Measurements from ENCODE around the gene FLYWCH2.
"Not testable (repeated sequence)": the region's sequence is repeated elsewhere in the genome, so short reads cannot be mapped to it uniquely, and the experiment has no call there.

The FLYWCH2 gene

DNA sequence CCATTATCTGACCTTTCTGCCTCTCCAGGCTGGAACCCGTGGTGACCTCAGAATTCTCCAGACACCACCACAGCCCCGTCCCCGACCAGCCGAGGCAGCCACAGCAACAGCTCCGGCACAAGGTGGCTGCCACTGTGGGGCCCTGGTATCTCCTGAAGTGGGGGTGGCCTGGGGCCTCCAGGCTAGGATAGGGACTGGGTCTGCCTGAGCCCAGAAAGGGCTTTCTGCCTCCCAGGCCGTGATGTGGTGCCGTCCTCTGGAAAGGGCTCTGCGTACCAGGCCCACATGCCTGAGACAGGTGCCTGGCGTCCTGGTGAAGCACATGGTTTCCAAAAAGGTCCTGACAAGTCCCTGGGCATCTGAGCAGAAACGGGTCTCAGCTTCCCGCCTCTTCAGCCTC, 45.8 kb downstream of the FLYWCH2 start:
- TF ChIP-seq, protein P1, sequence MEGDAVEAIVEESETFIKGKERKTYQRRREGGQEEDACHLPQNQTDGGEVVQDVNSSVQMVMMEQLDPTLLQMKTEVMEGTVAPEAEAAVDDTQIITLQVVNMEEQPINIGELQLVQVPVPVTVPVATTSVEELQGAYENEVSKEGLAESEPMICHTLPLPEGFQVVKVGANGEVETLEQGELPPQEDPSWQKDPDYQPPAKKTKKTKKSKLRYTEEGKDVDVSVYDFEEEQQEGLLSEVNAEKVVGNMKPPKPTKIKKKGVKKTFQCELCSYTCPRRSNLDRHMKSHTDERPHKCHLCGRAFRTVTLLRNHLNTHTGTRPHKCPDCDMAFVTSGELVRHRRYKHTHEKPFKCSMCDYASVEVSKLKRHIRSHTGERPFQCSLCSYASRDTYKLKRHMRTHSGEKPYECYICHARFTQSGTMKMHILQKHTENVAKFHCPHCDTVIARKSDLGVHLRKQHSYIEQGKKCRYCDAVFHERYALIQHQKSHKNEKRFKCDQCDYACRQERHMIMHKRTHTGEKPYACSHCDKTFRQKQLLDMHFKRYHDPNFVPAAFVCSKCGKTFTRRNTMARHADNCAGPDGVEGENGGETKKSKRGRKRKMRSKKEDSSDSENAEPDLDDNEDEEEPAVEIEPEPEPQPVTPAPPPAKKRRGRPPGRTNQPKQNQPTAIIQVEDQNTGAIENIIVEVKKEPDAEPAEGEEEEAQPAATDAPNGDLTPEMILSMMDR (IDR thresholded peaks at IDR 0.05; ENCODE audit: insufficient read depth, low read length, poor library complexity, severe bottlenecking): no peak
- no peak for TF ChIP-seq EZH2phosphoT487 (conservative IDR thresholded peaks at IDR 0.05; ENCODE audit: low read length)
- Histone ChIP-seq H3K27me3 (ENCODE audit: low read length) (no peaks in the 10 kb centered on the region), H4K20me1 (ENCODE audit: low read depth, low read length) (no peaks in the 10 kb centered on the region)

DNA sequence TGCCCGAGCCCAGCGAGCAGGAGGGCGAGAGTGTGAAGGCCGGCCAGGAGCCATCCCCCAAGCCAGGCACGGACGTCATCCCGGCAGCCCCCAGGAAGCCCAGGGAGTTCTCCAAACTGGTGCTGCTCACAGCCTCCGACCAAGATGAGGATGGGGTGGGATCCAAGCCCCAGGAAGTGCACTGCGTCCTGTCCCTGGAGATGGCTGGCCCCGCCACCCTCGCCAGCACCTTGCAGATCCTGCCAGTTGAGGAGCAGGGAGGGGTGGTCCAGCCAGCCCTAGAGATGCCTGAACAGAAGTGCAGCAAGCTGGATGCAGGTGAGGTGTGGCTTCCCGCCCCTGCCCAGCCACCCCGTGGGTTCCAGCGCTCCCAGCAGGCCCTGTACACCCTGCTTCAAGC, 46.7 kb downstream of the FLYWCH2 start:
- Histone ChIP-seq H3K9me2 (replicated peaks; ENCODE audit: insufficient read depth, low read length) (no peaks in the 10 kb centered on the region), H3K4me3 (ENCODE audit: insufficient read depth, low read length, poor library complexity, severe bottlenecking) (no peak overlapping the region)

More for the DNA sequence above, 45.8 kb downstream of the FLYWCH2 start:
- H3K36me3 ChIP-seq (ENCODE audit: low read length): no peaks in the 10 kb centered on the region
- H3K9me3 ChIP-seq (ENCODE audit: insufficient read depth, low read length): no peaks in the 10 kb centered on the region
- no peak overlapping the region for H3K27ac ChIP-seq (ENCODE audit: low read depth, low read length)
- no peaks in the 10 kb centered on the region for H3F3A ChIP-seq (ENCODE audit: insufficient read depth)
- H3K4me2 ChIP-seq (ENCODE audit: low read depth, low read length, poor library complexity, severe bottlenecking): no peak overlapping the region
- no peaks in the 10 kb centered on the region for H3K79me2 ChIP-seq (ENCODE audit: insufficient read depth, low read length)
- H3K9ac ChIP-seq (ENCODE audit: low read length): no peak overlapping the region
- H3K4me3 ChIP-seq (ENCODE audit: insufficient read depth, low read length, poor library complexity, severe bottlenecking): no peak overlapping the region
- H3K9me2 ChIP-seq (replicated peaks; ENCODE audit: insufficient read depth, low read length): no peaks in the 10 kb centered on the region
- no peak overlapping the region for H2AFZ ChIP-seq (ENCODE audit: low read depth, low read length, severe bottlenecking)

DNA sequence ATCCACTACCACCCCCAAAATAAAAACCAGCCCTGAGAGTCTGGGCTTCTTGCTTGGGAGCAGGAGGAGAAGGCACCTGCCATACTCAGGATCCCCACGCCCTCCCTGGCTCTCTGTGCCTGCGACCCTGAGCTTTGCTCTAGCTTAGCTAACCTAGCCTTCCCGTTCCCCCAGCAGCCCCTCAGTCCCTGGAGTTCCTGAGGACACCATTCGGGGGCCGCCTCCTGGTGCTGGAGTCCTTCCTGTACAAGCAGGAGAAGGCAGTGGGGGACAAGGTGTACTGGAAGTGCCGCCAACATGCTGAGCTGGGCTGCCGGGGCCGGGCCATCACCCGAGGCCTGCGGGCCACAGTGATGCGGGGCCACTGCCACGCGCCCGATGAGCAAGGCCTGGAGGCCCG, 47.2 kb downstream of the FLYWCH2 start:
- Histone ChIP-seq H3K4me3 (ENCODE audit: insufficient read depth, low read length, poor library complexity, severe bottlenecking) (no peak overlapping the region), H3K9me2 (replicated peaks; ENCODE audit: insufficient read depth, low read length) (no peaks in the 10 kb centered on the region), H3K27me3 (ENCODE audit: low read length) (no peaks in the 10 kb centered on the region), H2AFZ (ENCODE audit: low read depth, low read length, severe bottlenecking) (no peak overlapping the region), H3F3A (ENCODE audit: insufficient read depth) (no peaks in the 10 kb centered on the region), H4K20me1 (ENCODE audit: low read depth, low read length) (no peaks in the 10 kb centered on the region), H3K4me2 (ENCODE audit: low read depth, low read length, poor library complexity, severe bottlenecking) (no peak overlapping the region), H3K79me2 (ENCODE audit: insufficient read depth, low read length) (no peaks in the 10 kb centered on the region), H3K9me3 (ENCODE audit: insufficient read depth, low read length) (no peaks in the 10 kb centered on the region), H3K27ac (ENCODE audit: low read depth, low read length) (no peak overlapping the region), H3K9ac (ENCODE audit: low read length) (no peak overlapping the region), H3K36me3 (ENCODE audit: low read length) (no peaks in the 10 kb centered on the region)
- TF ChIP-seq, protein P1 (IDR thresholded peaks at IDR 0.05; ENCODE audit: insufficient read depth, low read length, poor library complexity, severe bottlenecking): no peak
- no peak for TF ChIP-seq EZH2phosphoT487 (conservative IDR thresholded peaks at IDR 0.05; ENCODE audit: low read length)

More for the DNA sequence above, 46.7 kb downstream of the FLYWCH2 start:
- Histone ChIP-seq H3K9me3 (ENCODE audit: insufficient read depth, low read length) (no peaks in the 10 kb centered on the region), H3K27ac (ENCODE audit: low read depth, low read length) (no peak overlapping the region), H2AFZ (ENCODE audit: low read depth, low read length, severe bottlenecking) (no peak overlapping the region), H3K4me2 (ENCODE audit: low read depth, low read length, poor library complexity, severe bottlenecking) (no peak overlapping the region), H3K27me3 (ENCODE audit: low read length) (no peaks in the 10 kb centered on the region), H3K36me3 (ENCODE audit: low read length) (no peaks in the 10 kb centered on the region), H3K79me2 (ENCODE audit: insufficient read depth, low read length) (no peaks in the 10 kb centered on the region), H3F3A (ENCODE audit: insufficient read depth) (no peaks in the 10 kb centered on the region), H3K9ac (ENCODE audit: low read length) (no peak overlapping the region), H4K20me1 (ENCODE audit: low read depth, low read length) (no peaks in the 10 kb centered on the region)
- TF ChIP-seq EZH2phosphoT487 (conservative IDR thresholded peaks at IDR 0.05; ENCODE audit: low read length): no peak
- TF ChIP-seq, protein P1 (IDR thresholded peaks at IDR 0.05; ENCODE audit: insufficient read depth, low read length, poor library complexity, severe bottlenecking): no peak

DNA sequence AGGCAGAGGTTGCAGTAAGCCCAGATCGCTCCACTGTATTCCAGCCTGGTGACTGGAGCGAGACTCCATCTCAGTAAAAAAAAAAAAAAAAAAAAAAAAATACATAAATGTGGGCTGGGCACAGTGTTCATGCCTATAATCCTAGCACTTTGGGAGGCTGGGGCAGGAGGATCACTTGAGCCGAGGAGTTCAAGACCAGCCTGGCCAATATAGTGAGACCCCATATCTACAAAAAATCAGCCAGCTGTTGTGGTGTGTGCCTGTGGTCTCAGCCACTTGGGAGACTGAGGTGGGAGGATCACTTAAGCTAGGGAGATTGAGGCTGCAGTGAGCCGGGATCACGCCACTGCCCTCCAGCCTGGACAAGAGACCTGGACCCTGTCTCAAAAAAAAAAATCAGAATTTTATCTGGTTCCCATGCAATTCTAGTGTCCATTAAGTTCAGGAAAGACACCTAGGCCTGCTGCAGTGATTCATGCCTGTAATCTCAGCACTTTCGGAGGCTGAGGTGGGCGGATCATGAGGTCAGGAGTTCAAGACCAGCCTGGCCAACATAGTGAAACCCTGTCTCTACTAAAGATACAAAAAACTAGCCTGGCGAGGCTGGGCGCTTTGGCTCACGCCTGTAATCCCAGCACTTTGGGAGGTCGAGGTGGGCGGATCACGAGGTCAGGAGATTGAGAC, 48.4 kb downstream of the FLYWCH2 start:
- not testable (repeated sequence) for H3K9me2 ChIP-seq (replicated peaks; ENCODE audit: insufficient read depth, low read length); H3K36me3 ChIP-seq (ENCODE audit: low read length); H4K20me1 ChIP-seq (ENCODE audit: low read depth, low read length)

More for the DNA sequence above, 48.4 kb downstream of the FLYWCH2 start:
- H2AFZ ChIP-seq (ENCODE audit: low read depth, low read length, severe bottlenecking); H3K4me3 ChIP-seq (ENCODE audit: insufficient read depth, low read length, poor library complexity, severe bottlenecking); H3K27ac ChIP-seq (ENCODE audit: low read depth, low read length); H3K4me2 ChIP-seq (ENCODE audit: low read depth, low read length, poor library complexity, severe bottlenecking); H3K27me3 ChIP-seq (ENCODE audit: low read length); H3K79me2 ChIP-seq (ENCODE audit: insufficient read depth, low read length); H3K9ac ChIP-seq (ENCODE audit: low read length); H3F3A ChIP-seq (ENCODE audit: insufficient read depth); H3K9me3 ChIP-seq (ENCODE audit: insufficient read depth, low read length): not testable (repeated sequence)
